Kidney (tissue), 14 donors: ENCODE measurements around the gene WNT2. TPM values are rescaled to one million over a fixed set of nuclear protein-coding genes. Genes with fewer than 3 reads are reported as not detected.

ENCODE experiments used
- DNase-seq, 5 donors: peaks; one replicate each; pipeline ENCODE4 v3.0.0-alpha.2; 2013 to 2020
- FAIRE-seq: peaks from 2 replicates; lab custom pipeline; 2012; peaks lifted over from hg19 to GRCh38; lab: Jason Lieb, UNC
- H3K27ac ChIP-seq, 2 donors: one replicate each; pipeline ENCODE4 v1.7.0; 2013; ENCODE audit warnings: low read depth in 2 of 2, low read length in 2 of 2, inconsistent platforms in 1 of 2
- H3K27me3 ChIP-seq: one replicate; pipeline ENCODE4 v1.7.1; 2013; ENCODE audit warnings: low read length, inconsistent platforms; ENCODE audit not compliant: control insufficient read depth, insufficient read depth
- H3K36me3 ChIP-seq, 3 donors: one replicate each; pipeline versions ENCODE4 v1.7.0 to v1.7.1; 2013; ENCODE audit warnings: low read length in 3 of 3, control low read depth in 1 of 3, inconsistent platforms in 1 of 3; ENCODE audit not compliant: insufficient read depth in 3 of 3, control insufficient read depth in 2 of 3
- H3K4me1 ChIP-seq, 3 donors: one replicate each; pipeline versions ENCODE4 v1.7.0 to v1.7.1; 2013; ENCODE audit warnings: low read length in 3 of 3, inconsistent platforms in 1 of 3, low read depth in 1 of 3; ENCODE audit not compliant: control insufficient read depth in 2 of 3, insufficient read depth in 2 of 3
- H3K4me3 ChIP-seq, 3 donors: one replicate each; pipeline versions ENCODE4 v1.7.0 to v1.8.1; 2013; ENCODE audit warnings: low read length in 3 of 3, control low read depth in 1 of 3, inconsistent platforms in 1 of 3
- H3K9ac ChIP-seq, 3 donors: one replicate each; pipeline versions ENCODE4 v1.7.0 to v1.7.1; 2013; ENCODE audit warnings: low read length in 3 of 3, control low read depth in 1 of 3, inconsistent platforms in 1 of 3
- H3K9me3 ChIP-seq, 3 donors: one replicate each; pipeline versions ENCODE4 v1.7.0 to v1.7.1; 2013; ENCODE audit warnings: low read length in 3 of 3, control low read depth in 1 of 3, inconsistent platforms in 1 of 3; ENCODE audit not compliant: control insufficient read depth in 2 of 3, insufficient read depth in 1 of 3
- intact Hi-C: fragments of 100-400 bp; cut with DNase I; formaldehyde crosslinking; loops from one replicate; pipeline ENCODE4 v1.11.1; 2022
- polyA plus RNA-seq: library from polyadenylated mRNA; stranded (reverse); fragments of 350-450 nt; fragmentation: Illumina TruSeq; extraction: RNeasy Lipid Tissue Mini Kit (QIAGEN cat#74804); gene quantifications from one replicate; pipeline ENCODE4 v1.2.3, GENCODE V29; 2014; ENCODE audit warnings: low read depth, low replicate concordance; ENCODE audit not compliant: insufficient read depth
- total RNA-seq: library from RNA; stranded (reverse); fragmentation: NEBNext Ultra II Directional; extraction: Animal tissue kit (Norgen Biotek cat#: 25700); gene quantifications from one replicate; pipeline ENCODE4 v1.2.1, GENCODE V29; 2021
- TF ChIP-seq, protein P1 (sequence below): IDR thresholded peaks from 3 replicates; pipeline ENCODE4 v1.5.1; 2012; ENCODE audit warnings: mild to moderate bottlenecking, moderate library complexity, borderline replicate concordance; ENCODE audit not compliant: insufficient read depth; ENCODE audit errors: extremely low read depth
- donor health status: control.
- donor health status: control.
- donor health status: control.
- donor health status: control.
- donor health status: control.
- donor health status: DM: yes; HTN: yes; CAD: no.
- donor health status: Normal renal cell carcinoma (clear cell type).

WNT2 gene
- total and polyA plus RNA-seq, 2 donors from 2014 or later, result 0.49 to 0.57 TPM

DNA sequence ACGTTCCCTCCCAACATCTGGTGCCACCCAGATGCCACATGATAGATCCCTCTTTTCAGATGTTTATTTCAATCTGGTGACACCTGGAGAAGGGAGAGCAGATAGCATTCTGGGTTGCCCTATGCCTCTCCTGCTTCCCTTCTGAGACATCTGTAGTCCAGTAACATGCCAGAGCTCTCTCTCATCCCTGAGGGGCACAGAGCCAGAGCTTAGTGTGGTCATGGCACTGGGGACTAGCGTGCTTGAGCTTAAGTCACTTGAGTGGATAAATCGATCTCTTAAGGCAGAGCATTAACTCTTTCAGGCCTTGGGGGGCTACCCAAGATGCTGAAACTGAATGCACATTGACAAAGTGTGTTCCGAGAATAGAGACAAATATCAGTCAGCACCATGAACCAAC, 47.9 kb downstream of the WNT2 start:
- TF ChIP-seq, protein P1, sequence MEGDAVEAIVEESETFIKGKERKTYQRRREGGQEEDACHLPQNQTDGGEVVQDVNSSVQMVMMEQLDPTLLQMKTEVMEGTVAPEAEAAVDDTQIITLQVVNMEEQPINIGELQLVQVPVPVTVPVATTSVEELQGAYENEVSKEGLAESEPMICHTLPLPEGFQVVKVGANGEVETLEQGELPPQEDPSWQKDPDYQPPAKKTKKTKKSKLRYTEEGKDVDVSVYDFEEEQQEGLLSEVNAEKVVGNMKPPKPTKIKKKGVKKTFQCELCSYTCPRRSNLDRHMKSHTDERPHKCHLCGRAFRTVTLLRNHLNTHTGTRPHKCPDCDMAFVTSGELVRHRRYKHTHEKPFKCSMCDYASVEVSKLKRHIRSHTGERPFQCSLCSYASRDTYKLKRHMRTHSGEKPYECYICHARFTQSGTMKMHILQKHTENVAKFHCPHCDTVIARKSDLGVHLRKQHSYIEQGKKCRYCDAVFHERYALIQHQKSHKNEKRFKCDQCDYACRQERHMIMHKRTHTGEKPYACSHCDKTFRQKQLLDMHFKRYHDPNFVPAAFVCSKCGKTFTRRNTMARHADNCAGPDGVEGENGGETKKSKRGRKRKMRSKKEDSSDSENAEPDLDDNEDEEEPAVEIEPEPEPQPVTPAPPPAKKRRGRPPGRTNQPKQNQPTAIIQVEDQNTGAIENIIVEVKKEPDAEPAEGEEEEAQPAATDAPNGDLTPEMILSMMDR, result no peak
- FAIRE-seq, result no peak
- DNase-seq, result no peak
- Histone ChIP-seq H3K4me1 (no peaks in the 10 kb centered on the region), H3K9ac (no peak overlapping the region), H3K4me3 (no peak overlapping the region), H3K9me3 (no peaks in the 10 kb centered on the region), H3K27ac (no peak overlapping the region), H3K36me3 (no peaks in the 10 kb centered on the region), H3K27me3 (no peaks in the 10 kb centered on the region)
- intact Hi-C loops, result no loop called here

GRCh38 chr7:117273814-117274225, 49.0 kb downstream of the WNT2 start:
- FAIRE-seq (no peak), DNase-seq (peak in 3 of 5 donors; percentile 28 to 61 (median 35))
- no peaks in the 10 kb centered on the region for H3K4me1 ChIP-seq
- no peaks in the 10 kb centered on the region for H3K27me3 ChIP-seq
- H3K27ac ChIP-seq, result no peak overlapping the region
- H3K36me3 ChIP-seq, result no peaks in the 10 kb centered on the region
- intact Hi-C loops, result no loop called here
- H3K9ac ChIP-seq, result no peak overlapping the region
- no peak overlapping the region for H3K4me3 ChIP-seq
- TF ChIP-seq, protein P1, result no peak
- no peaks in the 10 kb centered on the region for H3K9me3 ChIP-seq

DNA sequence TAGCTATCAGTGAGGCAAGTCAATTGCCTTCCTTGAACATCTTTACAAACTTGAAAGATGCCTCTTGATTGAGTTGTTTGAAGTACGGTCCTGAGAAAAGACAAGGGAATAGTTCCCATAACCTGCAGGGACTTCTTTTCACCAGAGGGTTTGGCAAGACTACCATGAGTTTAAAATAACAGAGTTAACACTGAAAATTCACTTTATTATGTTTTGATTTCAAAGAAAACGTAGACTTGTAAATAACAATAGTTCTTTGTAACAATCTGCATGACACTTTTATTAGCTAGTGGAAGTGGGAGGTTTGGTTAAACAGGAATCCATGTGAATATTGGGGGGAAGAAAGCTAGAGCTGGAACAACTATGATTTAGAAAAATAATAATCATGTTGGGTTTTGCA, 49.5 kb downstream of the WNT2 start:
- H3K27ac ChIP-seq, result no peak overlapping the region
- TF ChIP-seq, protein P1, result no peak
- no peaks in the 10 kb centered on the region for H3K27me3 ChIP-seq
- intact Hi-C loops, result no loop called here
- no peak overlapping the region for H3K4me3 ChIP-seq
- no peaks in the 10 kb centered on the region for H3K4me1 ChIP-seq
- FAIRE-seq (no peak), DNase-seq (peak in 2 of 5 donors; percentile 24 to 26)
- no peak overlapping the region for H3K9ac ChIP-seq
- H3K9me3 ChIP-seq, result no peaks in the 10 kb centered on the region
- H3K36me3 ChIP-seq, result no peaks in the 10 kb centered on the region
